Karpas-422 (cell line): ENCODE data around the gene USP43. TPM values are rescaled to one million over a fixed set of nuclear protein-coding genes. Genes with fewer than 3 reads are reported as not detected.

Source experiments
- DNase-seq: peaks from one replicate; pipeline ENCODE4 v3.0.0-alpha.2; 2015
- H2AFZ ChIP-seq: fragments of 200-600 bp; sonication (generic); 2 replicates; pipeline ENCODE4 v1.6.1; 2014; ENCODE audit warnings: antibody characterized with exemption, low read length, mixed read lengths
- H3K27ac ChIP-seq: fragments of 200-600 bp; sonication (generic); 2 replicates; pipeline ENCODE4 v1.5.1; 2014; ENCODE audit warnings: mild to moderate bottlenecking, low read length, moderate library complexity
- H3K27me3 ChIP-seq: fragments of 200-600 bp; sonication (generic); 2 replicates; pipeline ENCODE4 v1.6.1; 2014; ENCODE audit warnings: low read length, mixed read lengths
- H3K36me3 ChIP-seq: fragments of 200-600 bp; sonication (generic); 2 replicates; pipeline ENCODE4 v1.6.1; 2014; ENCODE audit warnings: low read length, mixed read lengths; ENCODE audit not compliant: insufficient read depth
- H3K4me1 ChIP-seq: fragments of 200-600 bp; sonication (generic); 2 replicates; pipeline ENCODE4 v1.6.1; 2014; ENCODE audit warnings: mild to moderate bottlenecking, low read length, mixed read lengths
- H3K4me2 ChIP-seq: fragments of 200-600 bp; sonication (generic); 2 replicates; pipeline ENCODE4 v1.6.1; 2014; ENCODE audit warnings: low read length, low read depth, mild to moderate bottlenecking; ENCODE audit not compliant: poor library complexity, severe bottlenecking
- H3K4me3 ChIP-seq: fragments of 200-600 bp; sonication (generic); 2 replicates; pipeline ENCODE4 v1.5.1; 2014; ENCODE audit warnings: mild to moderate bottlenecking, antibody characterized with exemption, low read length, mixed read lengths
- H3K79me2 ChIP-seq: fragments of 200-600 bp; sonication (generic); 2 replicates; pipeline ENCODE4 v1.6.1; 2014; ENCODE audit warnings: mild to moderate bottlenecking, low read length, mixed read lengths
- H3K9ac ChIP-seq: fragments of 200-600 bp; sonication (generic); 2 replicates; pipeline ENCODE4 v1.6.0; 2014; ENCODE audit warnings: low read length
- H3K9me2 ChIP-seq: fragments of 200-600 bp; sonication (generic), shearing (Covaris generic); replicated peaks from 2 replicates; pipeline ENCODE4 v1.6.0; 2014; ENCODE audit warnings: mild to moderate bottlenecking, low read length, moderate library complexity; ENCODE audit not compliant: insufficient read depth
- H3K9me3 ChIP-seq: fragments of 300-700, 200-600 bp; sonication (generic); 2 replicates; pipeline ENCODE4 v1.6.1; 2014; ENCODE audit warnings: low read length, mixed read lengths
- H4K20me1 ChIP-seq: fragments of 200-600 bp; sonication (generic); 2 replicates; pipeline ENCODE4 v1.6.1; 2014; ENCODE audit warnings: mild to moderate bottlenecking, antibody characterized with exemption, low read length, low read depth; ENCODE audit not compliant: insufficient read depth
- total RNA-seq: library from RNA; depleted of rRNA; stranded (reverse); fragments of >200 nt; shearing (Covaris generic); gene quantifications from 2 replicates; pipeline ENCODE4 v1.2.3, GENCODE V29; 2014; ENCODE audit warnings: low replicate concordance

The USP43 gene
- total RNA-seq, 1 experiment from 2014 or later = 0.37 TPM

- Histone ChIP-seq H3K36me3 (no peaks in the 10 kb centered on the region), H3K27ac (no peak overlapping the region), H3K4me3 (no peak overlapping the region), H3K79me2 (no peaks in the 10 kb centered on the region), H3K4me1 (no peaks in the 10 kb centered on the region), H3K9me2 (no peaks in the 10 kb centered on the region), H2AFZ (no peak overlapping the region), H3K9me3 (no peaks in the 10 kb centered on the region), H3K9ac (no peak overlapping the region), H4K20me1 (no peaks in the 10 kb centered on the region), H3K4me2 (no peak overlapping the region), H3K27me3 (no peaks in the 10 kb centered on the region)
- no peak for DNase-seq
Measured at GRCh38 chr17:9728005-9728404, 82.7 kb downstream of the USP43 start.

DNA sequence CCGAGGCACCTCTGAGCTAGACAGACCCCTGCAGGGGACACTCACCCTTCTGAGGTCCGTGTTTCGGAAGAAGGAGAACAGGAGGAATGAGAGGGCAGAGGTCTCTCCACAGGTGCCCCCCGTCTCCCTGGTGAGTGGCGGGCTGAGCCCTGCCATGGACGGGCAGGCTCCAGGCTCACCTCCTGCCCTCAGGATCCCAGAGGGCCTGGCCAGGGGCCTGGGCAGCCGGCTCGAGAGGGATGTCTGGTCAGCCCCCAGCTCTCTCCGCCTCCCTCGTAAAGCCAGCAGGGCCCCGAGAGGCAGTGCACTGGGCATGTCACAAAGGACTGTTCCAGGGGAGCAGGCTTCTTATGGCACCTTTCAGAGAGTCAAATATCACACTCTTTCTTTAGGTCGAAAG lies 83.2 kb downstream of the USP43 start:
- no peak overlapping the region for H2AFZ ChIP-seq
- H3K4me1 ChIP-seq = no peaks in the 10 kb centered on the region
- H3K9me3 ChIP-seq = no peaks in the 10 kb centered on the region
- no peak overlapping the region for H3K4me2 ChIP-seq
- no peaks in the 10 kb centered on the region for H4K20me1 ChIP-seq
- no peaks in the 10 kb centered on the region for H3K27me3 ChIP-seq
- no peaks in the 10 kb centered on the region for H3K36me3 ChIP-seq
- no peak for DNase-seq
- H3K27ac ChIP-seq = no peak overlapping the region
- no peak overlapping the region for H3K4me3 ChIP-seq
- H3K9me2 ChIP-seq = no peaks in the 10 kb centered on the region
- no peak overlapping the region for H3K9ac ChIP-seq
- no peaks in the 10 kb centered on the region for H3K79me2 ChIP-seq

DNA sequence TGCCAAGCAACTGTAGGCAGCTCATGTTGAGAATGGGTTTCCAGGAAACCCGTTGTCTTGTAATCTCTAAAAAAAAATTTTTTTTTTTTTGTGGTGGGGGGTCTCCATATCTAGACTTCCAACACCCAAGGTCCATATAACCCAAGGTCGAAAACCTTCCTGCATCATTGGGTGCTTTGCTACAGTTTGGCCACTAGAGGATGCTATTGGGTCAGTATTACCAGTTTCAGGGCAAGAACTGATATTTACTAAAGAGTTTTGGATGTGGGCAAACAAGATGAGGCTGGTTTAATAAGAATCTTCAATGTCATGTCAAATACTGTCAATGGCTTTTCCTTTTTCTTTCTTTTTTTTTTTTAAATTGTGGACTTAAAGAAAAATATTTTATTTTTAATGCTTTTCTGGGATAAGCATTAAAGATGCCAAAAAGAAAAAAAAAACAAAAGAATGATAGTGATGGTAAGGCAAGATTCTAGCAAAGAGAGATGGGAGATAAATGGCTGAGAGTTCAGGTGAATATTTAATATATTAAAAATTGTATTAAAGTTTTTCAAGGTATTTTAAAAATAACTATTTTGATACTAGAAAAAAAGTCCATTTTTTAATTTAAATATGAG lies 83.8 kb downstream of the USP43 start:
- H3K27ac ChIP-seq = no peak overlapping the region
- no peaks in the 10 kb centered on the region for H3K9me2 ChIP-seq
- H3K4me1 ChIP-seq = no peaks in the 10 kb centered on the region
- no peaks in the 10 kb centered on the region for H4K20me1 ChIP-seq
- no peak overlapping the region for H3K4me2 ChIP-seq
- H2AFZ ChIP-seq = no peak overlapping the region
- no peak overlapping the region for H3K9ac ChIP-seq
- H3K4me3 ChIP-seq = no peak overlapping the region
- H3K36me3 ChIP-seq = no peaks in the 10 kb centered on the region
- no peaks in the 10 kb centered on the region for H3K79me2 ChIP-seq
- H3K9me3 ChIP-seq = no peaks in the 10 kb centered on the region
- peak; percentile 80 for DNase-seq
- H3K27me3 ChIP-seq = no peaks in the 10 kb centered on the region

GRCh38 chr17:9729735-9730420 lies 84.6 kb downstream of the USP43 start:
- H3K79me2 ChIP-seq = no peaks in the 10 kb centered on the region
- H3K4me2 ChIP-seq = no peak overlapping the region
- H3K9me3 ChIP-seq = no peaks in the 10 kb centered on the region
- no peak overlapping the region for H3K27ac ChIP-seq
- H3K4me3 ChIP-seq = no peak overlapping the region
- no peaks in the 10 kb centered on the region for H4K20me1 ChIP-seq
- H3K9me2 ChIP-seq = no peaks in the 10 kb centered on the region
- no peaks in the 10 kb centered on the region for H3K27me3 ChIP-seq
- no peaks in the 10 kb centered on the region for H3K4me1 ChIP-seq
- no peak overlapping the region for H2AFZ ChIP-seq
- DNase-seq = no peak
- no peak overlapping the region for H3K9ac ChIP-seq
- H3K36me3 ChIP-seq = no peaks in the 10 kb centered on the region

DNA sequence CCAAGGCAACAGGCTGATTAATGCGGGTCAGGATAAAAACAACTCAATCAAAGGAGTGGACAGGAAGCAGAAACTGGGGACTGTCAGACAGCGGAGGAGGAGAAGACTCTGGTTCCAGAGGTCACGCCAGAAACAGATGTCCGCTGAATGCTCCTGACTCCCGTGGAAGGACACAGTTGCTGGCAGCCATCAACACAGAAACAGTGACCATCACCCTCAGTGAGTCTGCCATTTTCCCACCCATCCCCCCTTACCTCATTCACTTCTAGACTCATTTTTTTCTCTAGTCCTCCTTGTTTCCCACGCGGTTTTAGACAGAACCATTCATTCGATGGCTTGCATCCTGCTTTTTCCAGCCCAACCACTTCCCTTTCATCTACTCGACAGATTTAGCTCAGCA lies 105.2 kb downstream of the USP43 start:
- no peaks in the 10 kb centered on the region for H3K9me3 ChIP-seq
- no peaks in the 10 kb centered on the region for H3K36me3 ChIP-seq
- DNase-seq = no peak
- no peak overlapping the region for H3K9ac ChIP-seq
- H3K79me2 ChIP-seq = no peaks in the 10 kb centered on the region
- H2AFZ ChIP-seq = no peak overlapping the region
- no peaks in the 10 kb centered on the region for H4K20me1 ChIP-seq
- no peaks in the 10 kb centered on the region for H3K9me2 ChIP-seq
- no peak overlapping the region for H3K4me2 ChIP-seq
- H3K4me1 ChIP-seq = peaks cover 13% of the 10 kb centered on the region
- H3K4me3 ChIP-seq = no peak overlapping the region
- no peak overlapping the region for H3K27ac ChIP-seq
- H3K27me3 ChIP-seq = no peaks in the 10 kb centered on the region; the same call in 1 of the 2 replicates

DNA sequence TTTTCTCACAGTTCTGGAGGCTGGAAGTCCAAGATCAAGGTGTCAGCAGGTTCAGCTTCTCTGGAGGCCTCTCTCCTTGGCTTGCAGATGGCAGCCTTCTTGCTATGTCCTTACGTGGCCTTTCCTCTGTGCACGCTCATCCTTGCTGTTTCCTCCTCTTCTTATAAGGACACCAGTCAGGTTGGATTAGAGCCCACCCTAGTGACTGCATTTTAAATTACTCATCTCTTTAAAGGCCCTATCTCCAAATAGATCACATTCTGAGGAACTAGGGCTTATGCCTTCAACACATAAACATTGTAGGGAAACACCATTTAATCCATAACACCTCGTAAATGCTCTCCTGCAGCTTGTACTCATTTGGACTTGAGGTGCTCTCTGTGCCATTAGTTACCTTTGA lies 109.8 kb downstream of the USP43 start:
- H3K9ac ChIP-seq = no peak overlapping the region
- H2AFZ ChIP-seq = no peak overlapping the region
- H3K4me1 ChIP-seq = peaks cover 15% of the 10 kb centered on the region
- no peak overlapping the region for H3K4me3 ChIP-seq
- DNase-seq = no peak
- H3K79me2 ChIP-seq = no peaks in the 10 kb centered on the region
- no peaks in the 10 kb centered on the region for H3K9me3 ChIP-seq
- H3K9me2 ChIP-seq = no peaks in the 10 kb centered on the region
- H3K27me3 ChIP-seq = no peaks in the 10 kb centered on the region; the same call in 1 of the 2 replicates
- no peak overlapping the region for H3K27ac ChIP-seq
- no peaks in the 10 kb centered on the region for H3K36me3 ChIP-seq
- no peaks in the 10 kb centered on the region for H4K20me1 ChIP-seq
- H3K4me2 ChIP-seq = no peak overlapping the region

GRCh38 chr17:9760266-9760665 lies 114.9 kb downstream of the USP43 start:
- no peak overlapping the region for H3K27ac ChIP-seq
- no peak overlapping the region for H3K4me3 ChIP-seq
- no peaks in the 10 kb centered on the region for H3K9me2 ChIP-seq
- DNase-seq = no peak
- H3K4me1 ChIP-seq = 0 out of 2 replicates have a peak, but pooled peaks cover 3% of the 10 kb centered on the region
- no peak overlapping the region for H3K4me2 ChIP-seq
- H3K9ac ChIP-seq = no peak overlapping the region
- no peaks in the 10 kb centered on the region for H4K20me1 ChIP-seq
- H2AFZ ChIP-seq = no peak overlapping the region
- H3K27me3 ChIP-seq = no peaks in the 10 kb centered on the region
- H3K79me2 ChIP-seq = no peaks in the 10 kb centered on the region
- H3K9me3 ChIP-seq = no peaks in the 10 kb centered on the region
- no peaks in the 10 kb centered on the region for H3K36me3 ChIP-seq

- Histone ChIP-seq H3K27me3 (no peaks in the 10 kb centered on the region), H3K4me3 (no peak overlapping the region), H2AFZ (no peak overlapping the region)
Measured at GRCh38 chr17:9763643-9764042, 118.3 kb downstream of the USP43 start.

More at GRCh38 chr17:9763643-9764042, 118.3 kb downstream of the USP43 start:
- no peaks in the 10 kb centered on the region for H3K79me2 ChIP-seq
- H3K9me2 ChIP-seq = no peaks in the 10 kb centered on the region
- no peaks in the 10 kb centered on the region for H3K4me1 ChIP-seq
- no peak overlapping the region for H3K4me2 ChIP-seq
- no peak for DNase-seq
- no peaks in the 10 kb centered on the region for H3K36me3 ChIP-seq
- no peaks in the 10 kb centered on the region for H4K20me1 ChIP-seq
- no peaks in the 10 kb centered on the region for H3K9me3 ChIP-seq
- no peak overlapping the region for H3K9ac ChIP-seq
- H3K27ac ChIP-seq = no peak overlapping the region
